HL-60 (cell line): ENCODE data around the gene SACS.

Source experiments
- DNase-seq, 2 experiments: peaks; one replicate each; pipeline ENCODE4 v3.0.0-alpha.2; 2010 to 2020; ENCODE audit warnings: low read depth in 1 of 2, low spot score in 1 of 2
- H3K27ac ChIP-seq: fragments of 250-450 bp; sonication (Bioruptor Pico); replicated peaks from 2 replicates; pipeline ENCODE4 v1.5.1; 2020; ENCODE audit warnings: mild to moderate bottlenecking, moderate library complexity
- H3K27me3 ChIP-seq: fragments of 250-450 bp; sonication (Bioruptor Pico); 2 replicates; pipeline ENCODE4 v1.5.1; 2021; ENCODE audit warnings: mild to moderate bottlenecking, moderate library complexity; ENCODE audit not compliant: insufficient read depth, poor library complexity, severe bottlenecking
- H3K4me3 ChIP-seq: replicated peaks from 2 replicates; pipeline ENCODE4 v1.5.1; 2011; ENCODE audit warnings: mild to moderate bottlenecking, control low read depth, low read length; ENCODE audit not compliant: insufficient read depth
- GABPA ChIP-seq: IDR thresholded peaks from 2 replicates; pipeline ENCODE4 v1.6.1; 2012; ENCODE audit warnings: low read depth
- POLR2AphosphoS5 ChIP-seq: IDR thresholded peaks from 2 replicates; pipeline ENCODE4 v1.6.1; 2012; ENCODE audit warnings: low read depth
- SPI1 ChIP-seq: IDR thresholded peaks from 2 replicates; pipeline ENCODE4 v1.6.1; 2012; ENCODE audit warnings: low read depth, mild to moderate bottlenecking, borderline replicate concordance
- TF ChIP-seq, protein P1 (sequence below): IDR thresholded peaks from one replicate; pipeline ENCODE4 v1.5.1; 2011; ENCODE audit warnings: low read length, control low read depth, inconsistent platforms; ENCODE audit not compliant: insufficient read depth
- TF ChIP-seq, protein P2 (sequence below): IDR thresholded peaks from 2 replicates; pipeline ENCODE4 v1.6.1; 2012; ENCODE audit warnings: low read depth; ENCODE audit not compliant: insufficient replicate concordance

The SACS gene

DNA sequence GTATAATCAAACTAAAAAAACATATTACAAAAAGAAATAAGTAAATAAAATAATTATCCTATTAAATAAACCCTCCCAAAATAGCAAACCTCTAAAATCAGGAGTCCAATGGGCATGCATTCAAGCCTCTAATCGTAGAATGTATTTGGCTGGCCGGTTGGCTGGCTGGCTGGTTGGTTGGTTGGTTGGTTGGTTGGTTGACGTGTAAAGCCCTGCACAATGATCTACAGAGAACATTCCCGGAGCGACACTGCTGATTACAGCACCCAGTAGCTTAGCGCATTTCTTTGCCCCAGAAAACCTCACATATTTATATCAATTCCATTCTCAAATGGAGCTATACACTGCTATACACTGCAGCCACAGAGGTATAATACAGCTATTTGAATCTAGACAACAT lies 65.6 kb downstream of the SACS start:
- TF ChIP-seq POLR2AphosphoS5 = no peak
- no peak for TF ChIP-seq SPI1
- TF ChIP-seq, protein P1, sequence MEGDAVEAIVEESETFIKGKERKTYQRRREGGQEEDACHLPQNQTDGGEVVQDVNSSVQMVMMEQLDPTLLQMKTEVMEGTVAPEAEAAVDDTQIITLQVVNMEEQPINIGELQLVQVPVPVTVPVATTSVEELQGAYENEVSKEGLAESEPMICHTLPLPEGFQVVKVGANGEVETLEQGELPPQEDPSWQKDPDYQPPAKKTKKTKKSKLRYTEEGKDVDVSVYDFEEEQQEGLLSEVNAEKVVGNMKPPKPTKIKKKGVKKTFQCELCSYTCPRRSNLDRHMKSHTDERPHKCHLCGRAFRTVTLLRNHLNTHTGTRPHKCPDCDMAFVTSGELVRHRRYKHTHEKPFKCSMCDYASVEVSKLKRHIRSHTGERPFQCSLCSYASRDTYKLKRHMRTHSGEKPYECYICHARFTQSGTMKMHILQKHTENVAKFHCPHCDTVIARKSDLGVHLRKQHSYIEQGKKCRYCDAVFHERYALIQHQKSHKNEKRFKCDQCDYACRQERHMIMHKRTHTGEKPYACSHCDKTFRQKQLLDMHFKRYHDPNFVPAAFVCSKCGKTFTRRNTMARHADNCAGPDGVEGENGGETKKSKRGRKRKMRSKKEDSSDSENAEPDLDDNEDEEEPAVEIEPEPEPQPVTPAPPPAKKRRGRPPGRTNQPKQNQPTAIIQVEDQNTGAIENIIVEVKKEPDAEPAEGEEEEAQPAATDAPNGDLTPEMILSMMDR = no peak
- TF ChIP-seq, protein P2, sequence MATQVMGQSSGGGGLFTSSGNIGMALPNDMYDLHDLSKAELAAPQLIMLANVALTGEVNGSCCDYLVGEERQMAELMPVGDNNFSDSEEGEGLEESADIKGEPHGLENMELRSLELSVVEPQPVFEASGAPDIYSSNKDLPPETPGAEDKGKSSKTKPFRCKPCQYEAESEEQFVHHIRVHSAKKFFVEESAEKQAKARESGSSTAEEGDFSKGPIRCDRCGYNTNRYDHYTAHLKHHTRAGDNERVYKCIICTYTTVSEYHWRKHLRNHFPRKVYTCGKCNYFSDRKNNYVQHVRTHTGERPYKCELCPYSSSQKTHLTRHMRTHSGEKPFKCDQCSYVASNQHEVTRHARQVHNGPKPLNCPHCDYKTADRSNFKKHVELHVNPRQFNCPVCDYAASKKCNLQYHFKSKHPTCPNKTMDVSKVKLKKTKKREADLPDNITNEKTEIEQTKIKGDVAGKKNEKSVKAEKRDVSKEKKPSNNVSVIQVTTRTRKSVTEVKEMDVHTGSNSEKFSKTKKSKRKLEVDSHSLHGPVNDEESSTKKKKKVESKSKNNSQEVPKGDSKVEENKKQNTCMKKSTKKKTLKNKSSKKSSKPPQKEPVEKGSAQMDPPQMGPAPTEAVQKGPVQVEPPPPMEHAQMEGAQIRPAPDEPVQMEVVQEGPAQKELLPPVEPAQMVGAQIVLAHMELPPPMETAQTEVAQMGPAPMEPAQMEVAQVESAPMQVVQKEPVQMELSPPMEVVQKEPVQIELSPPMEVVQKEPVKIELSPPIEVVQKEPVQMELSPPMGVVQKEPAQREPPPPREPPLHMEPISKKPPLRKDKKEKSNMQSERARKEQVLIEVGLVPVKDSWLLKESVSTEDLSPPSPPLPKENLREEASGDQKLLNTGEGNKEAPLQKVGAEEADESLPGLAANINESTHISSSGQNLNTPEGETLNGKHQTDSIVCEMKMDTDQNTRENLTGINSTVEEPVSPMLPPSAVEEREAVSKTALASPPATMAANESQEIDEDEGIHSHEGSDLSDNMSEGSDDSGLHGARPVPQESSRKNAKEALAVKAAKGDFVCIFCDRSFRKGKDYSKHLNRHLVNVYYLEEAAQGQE = no peak
- no peak for TF ChIP-seq GABPA
- DNase-seq = no peak
- H3K27ac ChIP-seq = no peak overlapping the region
- no peaks in the 10 kb centered on the region for H3K27me3 ChIP-seq
- H3K4me3 ChIP-seq = no peak overlapping the region

DNA sequence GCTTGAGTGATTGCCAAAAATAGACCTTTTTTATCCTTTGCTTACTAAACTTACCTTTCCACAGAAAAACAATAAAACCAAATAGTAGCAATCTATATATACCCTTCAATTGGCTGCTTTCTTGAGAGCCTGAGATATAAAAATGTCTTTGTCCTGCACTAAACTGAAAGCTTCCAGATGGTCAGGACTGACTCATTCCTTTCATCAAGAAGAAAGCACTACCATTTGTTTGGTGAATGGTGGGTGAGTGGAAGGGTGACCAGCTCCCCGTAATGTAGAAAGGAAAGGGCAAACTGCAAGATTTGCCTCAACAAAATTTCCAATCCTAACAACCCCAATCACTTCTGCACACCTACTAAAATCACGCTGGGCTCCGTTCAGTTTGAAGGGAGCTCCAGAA lies 67.8 kb downstream of the SACS start:
- Histone ChIP-seq H3K27me3 (no peaks in the 10 kb centered on the region), H3K4me3 (no peak overlapping the region), H3K27ac (no peak overlapping the region)
- TF ChIP-seq, protein P1 = no peak
- no peak for TF ChIP-seq SPI1
- no peak for DNase-seq

DNA sequence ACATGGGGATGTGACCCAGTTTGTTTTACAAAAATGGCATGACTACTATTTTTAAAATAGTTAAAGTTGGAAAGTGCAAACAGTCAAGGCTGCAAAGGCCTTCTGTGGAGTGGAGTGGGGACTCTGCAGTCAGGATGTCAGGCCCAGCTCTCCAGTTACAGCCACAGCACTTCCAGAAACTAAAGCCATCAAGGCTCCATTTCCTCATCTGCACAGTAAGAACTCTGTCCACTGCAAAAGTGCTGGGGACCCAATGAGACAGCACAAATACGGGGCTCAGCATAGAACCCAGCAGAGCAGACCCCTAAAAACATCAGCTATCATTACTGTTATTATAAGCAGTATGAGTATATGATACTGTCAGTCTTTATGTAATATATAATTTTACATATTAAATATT lies 73.6 kb downstream of the SACS start:
- TF ChIP-seq, protein P2 = no peak
- TF ChIP-seq GABPA = no peak
- no peak for TF ChIP-seq SPI1
- TF ChIP-seq, protein P1 = no peak
- Histone ChIP-seq H3K4me3 (no peak overlapping the region), H3K27ac (no peak overlapping the region), H3K27me3 (no peaks in the 10 kb centered on the region)
- DNase-seq = no peak

DNA sequence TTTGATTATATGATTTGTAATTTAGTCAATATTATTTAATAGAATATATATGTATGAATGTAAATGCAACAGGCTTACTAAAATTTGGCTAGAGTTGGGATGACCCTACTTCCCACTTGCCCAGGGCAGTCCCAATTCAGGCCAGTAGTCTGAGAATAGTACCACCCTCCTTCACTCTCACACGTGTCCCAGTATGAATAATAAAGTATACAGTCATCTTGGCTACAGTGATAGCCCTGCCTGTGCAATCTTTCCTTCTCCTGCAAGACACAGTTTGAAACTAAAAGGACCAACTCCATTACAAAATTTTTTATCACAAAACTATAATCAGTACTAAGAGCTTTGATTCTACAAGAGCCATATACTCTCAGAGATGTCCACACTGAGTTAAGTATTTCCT lies 76.2 kb downstream of the SACS start:
- DNase-seq = no peak
- TF ChIP-seq, protein P2 = no peak
- TF ChIP-seq SPI1 = no peak
- TF ChIP-seq GABPA = no peak
- TF ChIP-seq, protein P1 = no peak
- TF ChIP-seq POLR2AphosphoS5 = no peak
- H3K27me3 ChIP-seq = no peaks in the 10 kb centered on the region
- H3K4me3 ChIP-seq = no peak overlapping the region
- H3K27ac ChIP-seq = no peak overlapping the region
